H1 (cell line): ENCODE data around the gene MRPS14. TPM values are rescaled to one million over a fixed set of nuclear protein-coding genes. Genes with fewer than 3 reads are reported as not detected.

Experiments used
- CTCF ChIA-PET: fragments of 300-600 bp; sonication (Branson Sonifier 250); formaldehyde crosslinking; loops from one replicate; lab custom pipeline; 2021; ENCODE audit not compliant: partially characterized antibody; lab: Charles Lee
- POLR2A ChIA-PET: fragments of 300-600 bp; sonication (Branson Sonifier 250); formaldehyde crosslinking; loops from one replicate; lab custom pipeline; 2021; ENCODE audit warnings: inconsistent platforms; ENCODE audit not compliant: partially characterized antibody; lab: Charles Lee
- DNase-seq, 2 experiments: peaks; one replicate each; pipeline versions ENCODE4 v3.0.0 to v3.0.0-alpha.2; 2010 to 2022; ENCODE audit warnings: low spot score in 2 of 2, low read depth in 1 of 2, mixed read lengths in 1 of 2
- FAIRE-seq: peaks from 2 replicates; lab custom pipeline; 2011; peaks lifted over from hg19 to GRCh38; lab: Jason Lieb, UNC
- H2AFZ ChIP-seq: 2 replicates; pipeline ENCODE4 v1.8.1; 2012; ENCODE audit warnings: low read length, inconsistent platforms
- H2AK5ac ChIP-seq: 2 replicates; pipeline ENCODE4 v1.6.1; 2013; ENCODE audit warnings: low read depth, low read length
- H2BK120ac ChIP-seq: replicated peaks from 2 replicates; pipeline ENCODE3; 2013; ENCODE audit warnings: low read depth, low read length, inconsistent platforms
- H2BK12ac ChIP-seq: 2 replicates; pipeline ENCODE4 v1.6.1; 2013; ENCODE audit warnings: low read depth, low read length
- H2BK15ac ChIP-seq: 2 replicates; pipeline ENCODE4 v1.6.1; 2013; ENCODE audit warnings: low read length
- H2BK20ac ChIP-seq: 2 replicates; pipeline ENCODE4 v1.6.1; 2013; ENCODE audit warnings: low read length
- H2BK5ac ChIP-seq: 2 replicates; pipeline ENCODE4 v1.6.1; 2013; ENCODE audit warnings: low read depth, low read length
- H3K14ac ChIP-seq: 2 replicates; pipeline ENCODE4 v1.6.1; 2013; ENCODE audit warnings: inconsistent platforms; ENCODE audit not compliant: insufficient read length
- H3K18ac ChIP-seq: 2 replicates; pipeline ENCODE4 v1.6.1; 2013; ENCODE audit warnings: low read length; ENCODE audit errors: extremely low read depth
- H3K23ac ChIP-seq: 2 replicates; pipeline ENCODE4 v1.6.1; 2013; ENCODE audit warnings: inconsistent platforms; ENCODE audit not compliant: insufficient read length
- H3K23me2 ChIP-seq: 2 replicates; pipeline ENCODE4 v1.6.1; 2013; ENCODE audit warnings: low read depth, low read length
- H3K27ac ChIP-seq: 2 replicates; pipeline ENCODE4 v1.6.1; 2011; ENCODE audit warnings: low read depth, low read length, inconsistent platforms
- H3K27me3 ChIP-seq, 4 experiments: replicated peaks in 1 of 4; 1 replicate in 1 of 4; 2 replicates in 3 of 4; pipeline versions ENCODE4 v1.6.1 to v1.8.1; 2011 to 2013; ENCODE audit warnings: low read length in 3 of 4, mild to moderate bottlenecking in 3 of 4, inconsistent platforms in 2 of 4, mixed read lengths in 2 of 4, moderate library complexity in 1 of 4; ENCODE audit not compliant: control insufficient read depth in 3 of 4, insufficient read depth in 3 of 4; ENCODE audit errors: extremely low read depth in 1 of 4
- H3K36me3 ChIP-seq, 4 experiments: 2 replicates each; pipeline versions ENCODE4 v1.6.1 to v1.8.1; 2011 to 2013; ENCODE audit warnings: mild to moderate bottlenecking in 4 of 4, low read length in 3 of 4, moderate library complexity in 2 of 4, control low read depth in 1 of 4, inconsistent platforms in 1 of 4; ENCODE audit not compliant: insufficient read depth in 4 of 4, control insufficient read depth in 2 of 4
- H3K4ac ChIP-seq: replicated peaks from 2 replicates; pipeline ENCODE3; 2013; ENCODE audit warnings: low read length, low read depth, mixed read lengths, inconsistent platforms; ENCODE audit not compliant: insufficient read length
- H3K4me1 ChIP-seq, 4 experiments: replicated peaks in 1 of 4; 1 replicate in 1 of 4; 2 replicates in 3 of 4; pipeline versions ENCODE4 v1.6.1 to v1.8.1; 2011 to 2013; ENCODE audit warnings: low read length in 3 of 4, inconsistent platforms in 2 of 4, mixed read lengths in 1 of 4; ENCODE audit not compliant: insufficient read depth in 4 of 4, control insufficient read depth in 3 of 4
- H3K4me2 ChIP-seq, 2 experiments: 2 replicates each; pipeline versions ENCODE4 v1.6.1 to v1.8.1; 2011 to 2013; ENCODE audit warnings: low read depth in 2 of 2, low read length in 2 of 2, control low read depth in 1 of 2, inconsistent platforms in 1 of 2, mild to moderate bottlenecking in 1 of 2; ENCODE audit not compliant: insufficient read depth in 1 of 2
- H3K4me3 ChIP-seq, 4 experiments: fragments of 200-600, 300-600 bp in 1 of 4; sonication (generic), shearing (Covaris generic), sonication (Bioruptor Twin) in 1 of 4; 2 replicates each; pipeline versions ENCODE4 v1.5.1 to v1.8.1; 2011 to 2016; ENCODE audit warnings: low read length in 4 of 4, low read depth in 3 of 4, control low read depth in 2 of 4, inconsistent platforms in 2 of 4, mild to moderate bottlenecking in 2 of 4, mixed read lengths in 1 of 4, moderate library complexity in 1 of 4; ENCODE audit not compliant: insufficient read depth in 2 of 4; ENCODE audit errors: extremely low read depth in 1 of 4
- H3K56ac ChIP-seq: replicated peaks from 2 replicates; pipeline ENCODE3; 2013; ENCODE audit warnings: low read depth, mild to moderate bottlenecking, mixed read lengths, low read length, inconsistent platforms; ENCODE audit not compliant: insufficient read length
- H3K79me1 ChIP-seq: 2 replicates; pipeline ENCODE4 v1.6.1; 2013; ENCODE audit warnings: low read depth, low read length, control low read depth
- H3K79me2 ChIP-seq, 2 experiments: 2 replicates each; pipeline versions ENCODE4 v1.6.1 to v1.8.1; 2012 to 2013; ENCODE audit warnings: low read length in 2 of 2, mild to moderate bottlenecking in 2 of 2, inconsistent platforms in 1 of 2; ENCODE audit not compliant: insufficient read depth in 2 of 2, control insufficient read depth in 1 of 2
- H3K9ac ChIP-seq, 4 experiments: replicated peaks in 1 of 4; 1 replicate in 1 of 4; 2 replicates in 3 of 4; pipeline versions ENCODE4 v1.6.1 to v1.8.1; 2011 to 2013; ENCODE audit warnings: low read depth in 3 of 4, low read length in 3 of 4, control low read depth in 2 of 4, mild to moderate bottlenecking in 2 of 4, moderate library complexity in 2 of 4, inconsistent platforms in 1 of 4; ENCODE audit errors: extremely low read depth in 1 of 4
- H3K9me3 ChIP-seq, 2 experiments: 2 replicates each; pipeline versions ENCODE4 v1.6.1 to v1.8.1; 2012 to 2013; ENCODE audit warnings: mild to moderate bottlenecking in 2 of 2, moderate library complexity in 2 of 2, control low read depth in 1 of 2, inconsistent platforms in 1 of 2, low read depth in 1 of 2, low read length in 1 of 2, mixed read lengths in 1 of 2; ENCODE audit not compliant: insufficient read depth in 2 of 2
- H4K20me1 ChIP-seq, 2 experiments: replicated peaks in 1 of 2; 2 replicates each; pipeline versions ENCODE3 to v1.8.1; 2011 to 2013; ENCODE audit warnings: inconsistent platforms in 2 of 2, low read length in 2 of 2, mild to moderate bottlenecking in 1 of 2; ENCODE audit not compliant: insufficient read depth in 2 of 2, control insufficient read depth in 1 of 2
- H4K5ac ChIP-seq: 2 replicates; pipeline ENCODE4 v1.6.1; 2013; ENCODE audit warnings: low read length, low read depth, mixed read lengths, inconsistent platforms; ENCODE audit not compliant: insufficient read length
- H4K8ac ChIP-seq: 2 replicates; pipeline ENCODE4 v1.8.0; 2013; ENCODE audit warnings: mild to moderate bottlenecking, moderate library complexity, low read length, inconsistent platforms; ENCODE audit not compliant: insufficient read depth; ENCODE audit errors: extremely low read depth
- H4K91ac ChIP-seq: replicated peaks from 2 replicates; pipeline ENCODE3; 2013; ENCODE audit warnings: low read length, mixed read lengths, inconsistent platforms; ENCODE audit not compliant: insufficient read length
- CHD1 ChIP-seq: IDR thresholded peaks from 2 replicates; pipeline ENCODE4 v1.6.1; 2012; ENCODE audit warnings: low read depth, low read length, improper control_type of control experiment
- POLR2AphosphoS5 ChIP-seq: IDR thresholded peaks from 2 replicates; pipeline ENCODE4 v1.6.1; 2011; ENCODE audit warnings: low read depth, low read length
- SIRT6 ChIP-seq: IDR thresholded peaks from one replicate; pipeline ENCODE4 v1.7.1; 2012; ENCODE audit warnings: low read length, inconsistent platforms
- WGBS, 2 experiments: shearing (Covaris generic) in 1 of 2; methylation state at CpG; one replicate each; pipeline versions ENCODE4 v1.1.6 to v1.1.7; 2013 to 2015; ENCODE audit warnings: low lambda C conversion rate in 2 of 2, mixed read lengths in 2 of 2, inconsistent platforms in 1 of 2, low coverage in 1 of 2, missing lambda C conversion rate in 1 of 2; ENCODE audit not compliant: insufficient replicate concordance in 2 of 2, insufficient coverage in 1 of 2, insufficient read length in 1 of 2; ENCODE audit errors: extremely low coverage in 1 of 2, missing lambda C conversion rate in 1 of 2; 5-methylcytosine and 5-hydroxymethylcytosine counted together
- polyA plus RNA-seq, 7 experiments: library from polyadenylated mRNA; depleted of rRNA in 3 of 7; stranded (reverse) in 5 of 7; unstranded in 2 of 7; fragments of >200 nt in 5 of 7; fragments of 200-250 nt in 2 of 7; gene quantifications; 1 replicate in 5 of 7; 2 replicates in 1 of 7; 4 replicates in 1 of 7; pipeline versions ENCODE4 v1.2.1 to v1.2.3, GENCODE V29; 2011 to 2013; ENCODE audit warnings: missing spikeins in 2 of 7, mixed read lengths in 2 of 7
- total RNA-seq: library from RNA; stranded (reverse); fragmentation: NEBNext Ultra II Directional; extraction: Animal tissue kit (Norgen Biotek cat#: 25700); gene quantifications from 2 replicates; pipeline ENCODE4 v1.2.1, GENCODE V29; 2021

The MRPS14 gene
- total and polyA plus RNA-seq, 2 of the 8 experiments (the other 6 are each of a cell fraction or from before 2014, with no cell fraction given) = 27.5 to 38.7 TPM

DNA sequence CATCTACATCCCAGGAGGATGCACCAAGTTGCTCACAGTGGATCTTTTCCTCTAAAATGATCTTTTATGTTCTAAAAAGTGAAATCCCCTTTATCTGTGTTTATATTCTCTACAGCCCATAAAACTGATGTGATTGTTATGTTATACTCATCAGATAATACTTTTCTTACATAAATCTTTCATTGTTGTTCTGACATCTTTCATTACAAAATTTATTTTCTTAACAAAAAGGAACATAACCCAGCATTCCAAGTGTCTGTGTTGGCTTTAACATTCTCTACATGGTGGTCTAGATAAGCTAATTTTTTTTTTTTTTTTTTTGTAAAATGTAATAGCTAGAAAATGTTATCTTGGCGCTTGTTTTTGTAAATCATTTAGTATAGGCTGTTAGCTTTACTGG lies 31.8 kb downstream of the MRPS14 start:
- Histone ChIP-seq H2AFZ (no peak overlapping the region), H2BK12ac (no peak overlapping the region), H3K4me2 (no peak overlapping the region), H2BK15ac (no peak overlapping the region), H4K8ac (no peak overlapping the region), H3K36me3 (peaks cover 7 to 67% (median 36%) of the 10 kb centered on the region in 4 experiments), H2BK5ac (no peak overlapping the region), H2AK5ac (no peak overlapping the region), H3K4ac (no peak overlapping the region), H3K23ac (no peak overlapping the region), H3K23me2 (no peaks in the 10 kb centered on the region), H3K79me2 (no peaks in the 10 kb centered on the region), H3K4me1 (no peaks in the 10 kb centered on the region), H4K5ac (no peak overlapping the region), H3K9ac (no peak overlapping the region), H3K14ac (no peak overlapping the region), H3K4me3 (no peak overlapping the region), H4K20me1 (no peaks in the 10 kb centered on the region), H3K18ac (no peak overlapping the region), H3K27me3 (no peaks in the 10 kb centered on the region), H2BK120ac (no peak overlapping the region), H3K27ac (no peak overlapping the region), H3K9me3 (no peaks in the 10 kb centered on the region), H2BK20ac (no peak overlapping the region), H4K91ac (no peak overlapping the region), H3K56ac (no peak overlapping the region), H3K79me1 (no peaks in the 10 kb centered on the region; the same call in 1 of the 2 replicates)
- 94% methylated on average over 1 of the region's 1 CpG; no CpG with 5 or more reads in 1 of the 2 experiments for whole genome bisulfite sequencing, 2 experiments
- TF ChIP-seq CHD1 = no peak
- no peak for TF ChIP-seq SIRT6
- TF ChIP-seq POLR2AphosphoS5 = no peak
- CTCF ChIA-PET = interaction anchor here (0.8 to 2.0 kb wide), 2 partner anchors 8 to 159 kb away, joined by 4 to 12 read pairs; no protein-coding TSS in a partner anchor
- FAIRE-seq (no peak), DNase-seq (no peak)
- POLR2A ChIA-PET = interaction anchor here (1.1 to 1.6 kb wide), 2 partner anchors 8 to 12 kb away, joined by 3 to 4 read pairs; no protein-coding TSS in a partner anchor
